ENCODE results near the gene SMURF1. TPM values are rescaled to one million over a fixed set of nuclear protein-coding genes. Genes with fewer than 3 reads are reported as not detected.
"Not testable (repeated sequence)": the region's sequence is repeated elsewhere in the genome, so short reads cannot be mapped to it uniquely, and the experiment has no call there.

Gene SMURF1
- total and polyA plus RNA-seq, 10 donors = 2.5 to 29.0 (median 21.0) TPM

- Histone ChIP-seq H3K9me3 (peaks cover 0 to 32% (median 20%) of the 10 kb centered on the region in 8 donors), H3K27ac (no peak overlapping the region), H3K27me3 (replicated peaks in 1 of 7) (no peaks in the 10 kb centered on the region), H3K36me3 (peaks cover 0 to 10% (median 0%) of the 10 kb centered on the region in 6 donors), H3K4me1 (peaks cover 0 to 47% (median 7%) of the 10 kb centered on the region in 6 donors), H3K4me3 (no peak overlapping the region)
- 65 to 87% (median 82%) methylated on average over 1 of the region's 1 CpG for WGBS, 5 donors
- DNase-seq = no peak
- TF ChIP-seq POLR2A (IDR thresholded peaks at IDR 0.05) = no peak
- TF ChIP-seq POLR2AphosphoS5 (IDR thresholded peaks at IDR 0.05) = no peak
- no peak for TF ChIP-seq CTCF (IDR thresholded peaks at IDR 0.05 in 8 of 11, conservative IDR thresholded peaks at IDR 0.05 in 3 of 11)
- intact Hi-C loops (cut with DNase I; ENCODE audit: low total_unique reads) = no loop called here
These were observed 41.5 kb downstream of the SMURF1 start for GRCh38 chr7:99102361-99102760.

- Histone ChIP-seq H3K9me3 (peaks cover 0 to 34% (median 21%) of the 10 kb centered on the region in 8 donors), H3K36me3 (peaks cover 0 to 10% (median 0%) of the 10 kb centered on the region in 6 donors), H3K4me1 (peaks cover 0 to 42% (median 5%) of the 10 kb centered on the region in 6 donors)
- H3K27me3 ChIP-seq (replicated peaks in 1 of 7); H3K27ac ChIP-seq; DNase-seq; H3K4me3 ChIP-seq; intact Hi-C loops (cut with DNase I; ENCODE audit: low total_unique reads): not testable (repeated sequence)
- WGBS, 5 donors = 87 to 93% (median 92%) methylated on average over 13 of the region's 13 CpGs
These were observed 42.4 kb downstream of the SMURF1 start for GRCh38 chr7:99101516-99101915.

DNA sequence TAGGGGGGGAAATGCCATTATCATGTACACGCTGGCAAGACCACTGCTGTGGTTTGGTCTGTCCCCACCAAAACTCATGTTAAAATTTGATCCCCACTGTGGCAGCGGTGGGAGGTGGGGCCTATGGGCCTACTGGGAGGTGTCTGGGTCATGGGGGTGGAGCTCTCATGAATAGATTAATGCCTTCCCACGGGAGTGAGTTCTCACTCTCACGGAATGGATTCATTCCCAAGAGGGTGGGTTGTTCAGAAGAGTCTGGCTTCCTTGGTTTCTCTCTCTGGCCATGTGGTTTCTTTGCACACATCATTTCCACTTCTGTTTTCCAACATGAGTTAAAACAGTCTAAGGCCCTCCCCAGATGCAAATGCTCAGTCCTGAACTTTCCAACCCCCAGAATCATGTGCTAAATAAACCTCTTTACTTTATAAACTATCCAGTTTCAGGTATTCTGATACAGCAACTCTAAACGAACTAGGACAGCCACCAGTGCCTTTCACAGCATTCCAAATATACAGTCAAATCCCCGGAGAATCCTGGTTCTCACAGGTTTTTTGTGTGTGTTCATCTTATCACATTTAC lies 44.3 kb downstream of the SMURF1 start:
- no peak overlapping the region for H3K4me3 ChIP-seq
- 81 to 93% (median 88%) methylated on average over 6 of the region's 6 CpGs for WGBS, 5 donors
- H3K9me3 ChIP-seq = peaks cover 0 to 34% (median 21%) of the 10 kb centered on the region in 8 donors
- peaks cover 0 to 48% (median 11%) of the 10 kb centered on the region in 6 donors for H3K4me1 ChIP-seq
- peak overlapping the region in 4 of 8 donors; percentile 6 to 44 (median 24) for H3K27ac ChIP-seq
- TF ChIP-seq CTCF (IDR thresholded peaks at IDR 0.05 in 8 of 11, conservative IDR thresholded peaks at IDR 0.05 in 3 of 11) = no peak
- TF ChIP-seq POLR2A (IDR thresholded peaks at IDR 0.05) = no peak
- no peak for TF ChIP-seq POLR2AphosphoS5 (IDR thresholded peaks at IDR 0.05)
- H3K36me3 ChIP-seq = peaks cover 0 to 10% (median 0%) of the 10 kb centered on the region in 6 donors
- intact Hi-C loops (cut with DNase I; ENCODE audit: low total_unique reads) = no loop called here
- H3K27me3 ChIP-seq (replicated peaks in 1 of 7) = no peaks in the 10 kb centered on the region
- no peak for DNase-seq

- H3K4me1 ChIP-seq = peaks cover 0 to 42% (median 10%) of the 10 kb centered on the region in 6 donors
- H3K4me3 ChIP-seq = no peak overlapping the region
- TF ChIP-seq POLR2A (IDR thresholded peaks at IDR 0.05) (no peak), CTCF (IDR thresholded peaks at IDR 0.05 in 8 of 11, conservative IDR thresholded peaks at IDR 0.05 in 3 of 11) (no peak), POLR2AphosphoS5 (IDR thresholded peaks at IDR 0.05) (no peak)
- no peak for DNase-seq
- peaks cover 0 to 34% (median 21%) of the 10 kb centered on the region in 8 donors for H3K9me3 ChIP-seq
- peak overlapping the region in 5 of 8 donors; percentile 6 to 44 (median 24) for H3K27ac ChIP-seq
- peaks cover 0 to 10% (median 0%) of the 10 kb centered on the region in 6 donors for H3K36me3 ChIP-seq
- 79 to 88% (median 82%) methylated on average over 6 of the region's 6 CpGs for WGBS, 5 donors
- no peaks in the 10 kb centered on the region for H3K27me3 ChIP-seq (replicated peaks in 1 of 7)
- intact Hi-C loops (cut with DNase I; ENCODE audit: low total_unique reads) = no loop called here
These were observed 44.9 kb downstream of the SMURF1 start for GRCh38 chr7:99098824-99099498.
